Activated CD8-positive, alpha-beta memory T cell treated with anti-CD3 and anti-CD28 coated beads for 1 hour (primary cell): Measurements from ENCODE around the gene ARL13A.
"Not testable (repeated sequence)": the region's sequence is repeated elsewhere in the genome, so short reads cannot be mapped to it uniquely, and the experiment has no call there.

Source experiments
- DNase-seq, 2 donors: peaks; one replicate each; pipeline ENCODE4 v3.0.0-alpha.2; 2020; ENCODE audit warnings: low read depth in 1 of 2; ENCODE audit errors: extremely low read depth in 1 of 2

Gene ARL13A

GRCh38 chrX:100969408-100969807 lies at the start of gene ARL13A:
Gene ARL13A (plus strand): TSS chrX:100969708. CDS start chrX:100973690, 3,982 bp downstream.
- no peak for DNase-seq

- no peak for DNase-seq
These were observed 45.1 kb upstream of the ARL13A start for GRCh38 chrX:100924375-100924774.

GRCh38 chrX:100926453-100926852 lies 43.1 kb upstream of the ARL13A start:
- DNase-seq, result no peak

GRCh38 chrX:100928660-100929613 lies 40.6 kb upstream of the ARL13A start, which contains the start of gene XKRX:
Gene XKRX (minus strand): TSS chrX:100928917. CDS start chrX:100928304, 613 bp downstream.
- DNase-seq, result peak; percentile 2 to 5

- no peak for DNase-seq
These were observed 38.1 kb upstream of the ARL13A start for GRCh38 chrX:100931218-100931924.

GRCh38 chrX:100931925-100932285 lies 37.6 kb upstream of the ARL13A start:
- DNase-seq, result no peak

- DNase-seq, result no peak
These were observed 33.7 kb upstream of the ARL13A start for GRCh38 chrX:100935767-100936166.

- no peak for DNase-seq
These were observed 30.2 kb upstream of the ARL13A start for GRCh38 chrX:100939333-100939732.

GRCh38 chrX:100944601-100945000 lies 24.9 kb upstream of the ARL13A start:
- DNase-seq, result no peak

GRCh38 chrX:100946299-100946927 lies 23.1 kb upstream of the ARL13A start:
- no peak for DNase-seq

GRCh38 chrX:100948557-100948956 lies 21.0 kb upstream of the ARL13A start:
- no peak for DNase-seq

GRCh38 chrX:100962811-100963210 lies 6.7 kb upstream of the ARL13A start:
- DNase-seq, result no peak

GRCh38 chrX:100964362-100964761 lies 5.1 kb upstream of the ARL13A start:
- DNase-seq, result no peak

- no peak for DNase-seq
These were observed 428 bp downstream of the ARL13A start for GRCh38 chrX:100969936-100970335.

- no peak for DNase-seq
These were observed 3.9 kb downstream of the ARL13A start for GRCh38 chrX:100973411-100973810.

- no peak for DNase-seq
These were observed 5.7 kb downstream of the ARL13A start for GRCh38 chrX:100975212-100975611.

- DNase-seq, result no peak
These were observed 6.7 kb downstream of the ARL13A start for GRCh38 chrX:100976211-100976610.

GRCh38 chrX:100979881-100980607 lies 10.5 kb downstream of the ARL13A start:
- DNase-seq, result no peak

GRCh38 chrX:100980608-100981497 lies 11.3 kb downstream of the ARL13A start:
- DNase-seq, result no peak

GRCh38 chrX:100981498-100981845 lies 12.0 kb downstream of the ARL13A start:
- DNase-seq, result not testable (repeated sequence)
